Liver (tissue), 3 donors: Measurements from ENCODE around the gene NKX3-2.

Experiments
- CTCF ChIP-seq: fragments of 150-350 bp; IDR thresholded peaks from 2 replicates; pipeline ENCODE4 v1.5.1; 2017; ENCODE audit warnings: improper control_type of control experiment, low read depth, low read length; ENCODE audit not compliant: missing input control
- EGR1 ChIP-seq, 2 donors: IDR thresholded peaks; 2 replicates each; pipeline ENCODE4 v1.6.1; 2016 to 2018; ENCODE audit warnings: antibody characterized with exemption in 2 of 2, low read depth in 2 of 2
- GABPA ChIP-seq, 2 donors: IDR thresholded peaks in 1 of 2; conservative IDR thresholded peaks in 1 of 2; 2 replicates each; pipeline ENCODE4 v1.6.1; 2016; ENCODE audit warnings: antibody characterized with exemption in 2 of 2, mild to moderate bottlenecking in 1 of 2, moderate library complexity in 1 of 2
- HNF4A ChIP-seq, 2 donors: conservative IDR thresholded peaks; 2 replicates each; pipeline ENCODE4 v1.6.1; 2016; ENCODE audit warnings: antibody characterized with exemption in 2 of 2, mild to moderate bottlenecking in 2 of 2
- JUND ChIP-seq, 2 donors: IDR thresholded peaks; 2 replicates each; pipeline ENCODE4 v1.6.1; 2016; ENCODE audit warnings: antibody characterized with exemption in 2 of 2
- RAD21 ChIP-seq, 2 donors: IDR thresholded peaks; 2 replicates each; pipeline ENCODE4 v1.6.1; 2016; ENCODE audit warnings: antibody characterized with exemption in 2 of 2, mild to moderate bottlenecking in 2 of 2
- REST ChIP-seq: IDR thresholded peaks from 2 replicates; pipeline ENCODE4 v1.6.1; 2016; ENCODE audit warnings: antibody characterized with exemption, mild to moderate bottlenecking
- SP1 ChIP-seq: IDR thresholded peaks from 2 replicates; pipeline ENCODE4 v1.6.1; 2018; ENCODE audit warnings: antibody characterized with exemption, mild to moderate bottlenecking
- TAF1 ChIP-seq: conservative IDR thresholded peaks from 2 replicates; pipeline ENCODE4 v1.6.1; 2016; ENCODE audit warnings: antibody characterized with exemption, mild to moderate bottlenecking
- YY1 ChIP-seq: IDR thresholded peaks from 2 replicates; pipeline ENCODE4 v1.6.1; 2016; ENCODE audit warnings: antibody characterized with exemption, mild to moderate bottlenecking
- TF ChIP-seq, protein P1 (sequence below): IDR thresholded peaks from 2 replicates; pipeline ENCODE4 v1.6.1; 2016; ENCODE audit warnings: antibody characterized with exemption
- donor health status: healthy.
- donor health status: healthy.

DNA sequence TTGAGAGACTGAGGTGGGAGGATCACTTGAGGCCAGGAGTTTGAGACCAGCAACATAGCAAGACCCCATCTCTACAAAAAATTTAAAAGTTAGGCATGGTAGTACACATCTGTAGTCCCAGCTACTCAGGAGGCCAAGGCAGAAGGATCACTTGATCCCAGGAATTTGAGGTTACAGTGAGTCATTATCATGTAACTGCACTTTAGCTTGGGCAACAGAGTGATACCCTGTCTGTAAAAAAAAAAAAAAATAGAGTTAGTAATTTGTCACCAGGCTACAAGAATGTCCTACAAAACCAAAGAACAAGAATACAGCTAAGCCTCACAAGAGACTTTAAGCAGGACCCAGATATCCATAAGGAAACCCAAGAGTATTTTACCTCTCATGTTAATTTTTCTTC is 33.2 kb downstream of the NKX3-2 start:
- no peak for TF ChIP-seq CTCF
- TF ChIP-seq HNF4A (conservative IDR thresholded peaks at IDR 0.05), result no peak
- no peak for TF ChIP-seq JUND (IDR thresholded peaks at IDR 0.05)
- TF ChIP-seq SP1, result no peak
- no peak for TF ChIP-seq REST
- no peak for TF ChIP-seq RAD21 (IDR thresholded peaks at IDR 0.05)
- TF ChIP-seq TAF1, result no peak
- TF ChIP-seq GABPA (IDR thresholded peaks at IDR 0.05 in 1 of 2, conservative IDR thresholded peaks at IDR 0.05 in 1 of 2), result no peak
- TF ChIP-seq YY1, result no peak
- TF ChIP-seq, protein P1, sequence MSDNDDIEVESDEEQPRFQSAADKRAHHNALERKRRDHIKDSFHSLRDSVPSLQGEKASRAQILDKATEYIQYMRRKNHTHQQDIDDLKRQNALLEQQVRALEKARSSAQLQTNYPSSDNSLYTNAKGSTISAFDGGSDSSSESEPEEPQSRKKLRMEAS, result no peak
- no peak for TF ChIP-seq EGR1 (IDR thresholded peaks at IDR 0.05; ENCODE audit: low read depth in 2 of 2)
